HG02938 (cell line): ENCODE measurements around the gene AKAP13.
"Not testable (repeated sequence)": the region's sequence is repeated elsewhere in the genome, so short reads cannot be mapped to it uniquely, and the experiment has no call there.

ENCODE experiments used
- ATAC-seq: cut with Tn5 transposase; IDR thresholded peaks from one replicate; pipeline ENCODE4 v1.9.1; 2021; ENCODE audit warnings: mild to moderate bottlenecking, moderate library complexity; ENCODE audit not compliant: unreplicated experiment

AKAP13 gene

DNA sequence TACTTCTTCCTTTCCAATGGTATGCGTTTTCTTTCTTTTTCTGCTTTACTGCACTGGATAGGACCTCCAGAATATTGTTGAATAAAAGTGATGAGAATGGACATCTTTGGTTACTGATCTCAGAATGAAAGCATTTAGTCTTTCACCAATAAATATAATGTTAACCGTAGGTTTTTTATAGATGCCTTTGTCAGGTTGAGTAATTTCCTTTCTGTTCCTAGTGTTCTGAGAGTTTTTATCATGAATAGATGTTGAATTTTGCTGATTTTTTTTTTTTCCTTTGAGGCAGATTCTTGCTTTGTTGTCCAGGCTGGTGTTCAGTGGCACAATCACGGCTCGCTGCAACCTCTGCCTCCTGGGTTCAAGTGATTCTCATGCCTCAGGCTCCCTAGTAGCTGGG, 255.9 kb downstream of the AKAP13 start:
- ATAC-seq: no peak

DNA sequence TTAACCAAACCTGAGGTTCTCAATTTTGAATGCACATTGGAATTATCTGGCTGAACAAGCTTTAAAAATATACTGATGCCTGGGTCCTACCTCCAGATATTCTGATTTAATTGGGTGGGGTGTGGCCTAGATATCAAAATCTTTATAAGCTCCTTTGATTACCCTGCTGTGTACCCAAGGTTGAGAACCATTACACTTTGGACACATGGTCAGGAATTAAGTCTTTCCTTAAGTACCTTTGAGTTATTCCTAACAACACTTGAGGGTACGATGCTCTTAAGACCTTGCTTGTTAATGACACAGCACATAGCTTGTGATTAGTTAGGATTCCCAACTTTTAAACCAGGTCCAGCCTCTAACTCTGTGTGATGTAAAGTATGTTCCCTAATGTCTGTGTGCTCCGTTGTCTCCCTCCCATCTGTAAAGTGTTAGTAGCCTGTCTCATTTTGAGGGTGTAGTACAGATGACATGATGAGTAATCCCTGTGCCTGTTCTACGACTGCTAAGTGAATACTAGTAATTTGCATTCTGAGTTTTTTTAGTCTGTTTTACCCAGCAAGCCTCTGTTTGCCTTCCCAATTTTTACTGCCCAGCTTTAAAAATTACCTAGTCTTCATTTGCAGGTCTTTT, 259.5 kb downstream of the AKAP13 start:
- ATAC-seq: peak; percentile 61

DNA sequence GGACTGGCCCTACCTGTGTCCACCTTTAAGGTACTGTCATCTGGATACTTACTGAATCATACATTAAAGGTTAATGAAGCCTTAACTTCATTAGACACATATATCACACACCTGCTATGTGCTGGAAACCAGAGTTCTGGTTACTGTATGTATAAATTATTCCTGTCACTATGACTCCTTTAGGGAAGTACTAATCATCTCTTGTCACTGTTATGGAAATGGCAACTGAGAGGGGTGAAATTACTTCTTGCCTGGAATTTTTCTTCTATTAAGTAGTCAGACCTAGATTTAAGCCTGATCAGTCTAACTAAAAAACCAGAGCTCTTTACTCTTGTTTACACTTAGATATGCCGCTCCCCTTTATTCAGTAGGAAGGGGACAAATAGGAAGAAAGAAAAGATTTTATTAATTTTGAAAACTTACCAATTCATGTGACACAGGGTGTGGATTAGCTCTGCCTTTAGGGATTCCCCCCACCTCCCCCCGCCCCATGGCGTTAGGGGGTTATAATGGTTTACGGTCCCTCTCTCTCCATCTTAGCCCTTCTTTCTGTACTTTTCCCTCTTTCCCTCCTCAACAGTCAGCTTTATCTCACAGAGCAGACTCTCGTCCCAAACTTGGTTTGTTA, 261.8 kb downstream of the AKAP13 start:
- ATAC-seq: no peak

DNA sequence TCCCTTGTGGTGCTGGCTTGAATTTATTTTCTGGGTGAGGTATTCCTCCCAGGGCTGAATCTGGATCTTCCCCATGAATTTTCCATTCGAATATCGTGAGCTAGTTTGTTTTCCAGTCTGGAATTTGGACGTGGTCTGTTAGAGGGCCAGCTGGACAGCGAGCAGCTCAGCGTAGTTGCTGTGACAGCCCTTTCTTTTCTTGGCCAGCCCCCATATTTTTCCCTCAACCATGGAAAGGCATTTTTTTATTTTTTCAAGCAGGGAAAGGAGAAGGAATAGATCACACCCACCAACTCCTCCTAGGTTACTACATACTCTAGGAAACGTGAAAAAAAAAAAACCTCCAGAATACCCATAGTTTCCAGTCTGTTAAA, 262.3 kb downstream of the AKAP13 start:
- ATAC-seq: no peak

DNA sequence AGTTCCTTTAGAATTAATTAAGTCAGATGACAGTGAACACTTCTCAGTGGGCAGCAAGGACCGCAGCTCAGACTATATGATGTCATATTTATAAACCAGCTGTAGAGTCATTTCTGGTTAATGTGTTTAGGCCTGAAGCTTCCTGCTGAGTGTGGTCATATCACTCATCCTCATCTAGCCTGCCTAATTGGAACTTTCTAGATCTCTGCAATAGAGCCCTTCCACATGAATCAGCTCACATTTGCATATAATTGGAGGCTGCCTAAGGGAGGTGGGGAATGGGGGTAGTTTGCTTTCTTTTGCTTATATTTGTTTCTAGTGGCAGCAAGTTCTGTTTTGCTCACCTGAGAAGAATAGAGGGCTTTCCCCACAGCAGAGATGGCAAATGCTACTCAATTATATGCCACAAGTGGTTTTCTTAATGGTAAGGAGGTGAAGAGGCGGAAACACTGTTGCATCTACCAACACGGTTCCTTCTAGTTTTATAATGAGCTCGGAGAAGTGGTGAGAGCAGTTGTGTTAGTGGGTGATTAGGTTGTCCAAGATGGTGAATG, 266.2 kb downstream of the AKAP13 start:
- peak; percentile 79 for ATAC-seq

DNA sequence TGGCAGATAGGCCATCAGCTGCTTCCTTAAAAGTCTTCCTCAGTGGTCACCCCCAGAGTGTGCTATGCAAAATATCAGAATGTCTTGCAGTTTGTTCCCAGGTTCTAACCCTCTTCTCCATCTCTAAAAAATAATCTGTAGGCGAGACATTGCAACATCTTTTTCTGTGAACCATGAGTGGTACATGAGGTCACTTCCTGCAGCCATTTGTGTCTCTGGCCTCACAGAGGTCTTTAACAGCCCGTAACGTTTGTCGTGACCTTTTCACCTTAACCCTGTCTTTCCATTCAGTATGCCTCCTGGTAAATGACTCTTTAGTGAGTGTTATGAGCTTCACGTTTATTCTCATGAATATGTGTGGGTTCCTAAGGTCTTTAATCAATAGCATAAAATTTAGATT, 269.0 kb downstream of the AKAP13 start:
- peak; percentile 47 for ATAC-seq

DNA sequence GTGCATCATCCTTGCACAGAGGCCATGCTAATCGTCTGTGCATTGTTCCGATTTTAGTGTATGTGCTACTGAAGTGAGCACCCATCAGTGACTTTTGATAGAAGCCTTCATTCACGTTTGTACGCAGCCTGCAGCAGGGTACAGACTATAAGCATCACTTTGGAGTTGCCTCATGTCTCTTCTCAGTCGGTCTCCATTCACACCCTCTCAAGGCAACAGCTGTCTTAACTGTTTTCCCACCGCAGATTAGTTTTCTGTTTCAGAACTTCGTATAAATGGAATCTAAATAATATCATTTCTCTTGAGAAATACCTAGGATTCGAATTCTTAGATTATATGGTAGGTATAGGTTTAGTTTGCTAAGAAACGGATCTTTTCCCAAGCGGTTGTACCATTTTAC, 271.1 kb downstream of the AKAP13 start:
- no peak for ATAC-seq

DNA sequence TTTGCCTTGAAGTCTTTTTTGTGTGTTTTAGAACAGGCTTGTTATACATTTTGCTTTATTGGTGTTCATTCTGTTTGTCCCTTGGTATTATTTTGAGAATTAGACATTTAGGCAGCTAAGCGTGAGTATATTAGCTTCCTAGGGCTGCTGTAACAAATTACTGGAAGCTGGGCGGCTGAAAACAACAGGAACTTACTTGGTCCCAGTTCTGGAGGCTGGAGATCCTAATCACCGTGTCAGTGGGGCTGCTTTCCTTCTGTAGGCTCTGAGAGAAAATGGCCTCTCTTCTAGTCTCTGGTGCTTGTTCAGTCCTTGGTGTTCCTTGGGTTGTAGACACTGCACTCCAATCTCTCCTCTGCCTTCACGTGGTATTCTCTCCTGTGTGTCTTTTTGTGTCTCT, 272.1 kb downstream of the AKAP13 start:
- no peak for ATAC-seq

DNA sequence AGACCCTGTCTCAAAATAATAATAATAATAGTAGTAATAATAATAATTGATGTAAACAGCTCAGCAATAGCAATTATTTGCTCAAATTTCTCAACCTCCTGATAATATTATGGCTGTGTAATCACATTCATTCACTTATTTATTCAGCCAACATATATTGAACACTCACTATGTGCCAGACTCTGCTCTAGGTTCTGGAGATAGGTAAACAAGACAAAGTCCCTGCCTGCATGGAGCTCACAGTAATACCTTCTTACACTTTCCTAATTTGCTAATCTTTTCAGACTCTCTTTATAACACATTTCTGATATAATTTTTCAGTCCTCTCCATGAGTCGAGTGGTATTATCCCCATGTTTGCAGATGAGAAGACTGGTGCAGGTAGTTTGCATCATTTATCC, 276.7 kb downstream of the AKAP13 start:
- ATAC-seq: no peak

DNA sequence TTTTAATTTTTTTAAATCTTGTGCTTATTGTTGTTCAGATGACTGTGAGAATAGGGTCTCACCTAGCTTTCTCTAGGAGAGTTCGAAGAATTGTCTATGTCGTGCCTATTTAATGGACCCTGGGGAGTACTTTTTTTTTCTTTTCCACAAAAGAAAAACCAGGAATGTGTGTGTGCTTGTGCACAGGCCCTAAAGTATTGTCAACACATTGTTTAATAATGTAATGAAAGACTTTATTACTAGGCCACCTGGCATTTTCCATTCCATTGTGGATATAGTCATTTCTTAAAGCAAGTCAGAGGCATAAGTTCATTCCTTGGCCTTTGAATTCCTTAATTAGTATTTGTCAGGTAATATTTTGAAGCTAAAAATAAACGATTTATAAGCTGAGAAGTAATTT, 278.4 kb downstream of the AKAP13 start:
- ATAC-seq: no peak

DNA sequence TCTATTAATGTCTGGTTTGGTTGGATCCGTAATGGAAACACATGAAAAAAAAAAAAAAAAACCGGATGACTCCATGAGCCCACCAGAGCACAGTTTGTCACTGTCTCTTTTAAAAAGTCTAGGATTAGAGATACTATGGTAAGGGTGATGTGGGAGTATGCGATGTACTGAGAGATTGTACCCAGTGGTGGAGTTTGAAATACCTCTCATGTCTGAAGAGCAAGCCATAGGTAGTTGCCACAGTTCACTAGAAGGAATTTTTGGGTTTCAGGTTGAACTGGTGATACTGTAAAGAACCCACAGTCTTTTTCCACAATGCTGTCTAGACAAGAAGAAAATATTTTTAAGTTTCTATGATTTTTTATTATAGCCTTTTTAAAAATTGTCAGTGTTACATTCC, 281.5 kb downstream of the AKAP13 start:
- no peak for ATAC-seq

DNA sequence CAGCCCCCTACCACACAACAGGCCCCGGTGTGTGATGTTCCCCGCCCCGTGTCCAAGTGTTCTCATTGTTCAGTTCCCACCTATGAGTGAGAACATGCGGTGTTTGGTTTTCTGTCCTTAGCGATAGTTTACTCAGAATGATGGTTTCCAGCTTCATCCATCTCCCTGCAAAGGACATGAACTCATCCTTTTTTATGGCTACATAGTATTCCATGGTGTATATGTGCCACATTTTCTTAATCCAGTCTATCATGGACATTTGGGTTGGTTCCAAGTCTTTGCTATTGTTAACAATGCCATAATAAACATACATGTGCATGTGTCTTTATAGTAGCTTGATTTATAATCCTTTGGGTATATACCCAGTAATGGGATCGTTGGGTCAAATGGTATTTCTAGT, 285.3 kb downstream of the AKAP13 start:
- not testable (repeated sequence) for ATAC-seq

DNA sequence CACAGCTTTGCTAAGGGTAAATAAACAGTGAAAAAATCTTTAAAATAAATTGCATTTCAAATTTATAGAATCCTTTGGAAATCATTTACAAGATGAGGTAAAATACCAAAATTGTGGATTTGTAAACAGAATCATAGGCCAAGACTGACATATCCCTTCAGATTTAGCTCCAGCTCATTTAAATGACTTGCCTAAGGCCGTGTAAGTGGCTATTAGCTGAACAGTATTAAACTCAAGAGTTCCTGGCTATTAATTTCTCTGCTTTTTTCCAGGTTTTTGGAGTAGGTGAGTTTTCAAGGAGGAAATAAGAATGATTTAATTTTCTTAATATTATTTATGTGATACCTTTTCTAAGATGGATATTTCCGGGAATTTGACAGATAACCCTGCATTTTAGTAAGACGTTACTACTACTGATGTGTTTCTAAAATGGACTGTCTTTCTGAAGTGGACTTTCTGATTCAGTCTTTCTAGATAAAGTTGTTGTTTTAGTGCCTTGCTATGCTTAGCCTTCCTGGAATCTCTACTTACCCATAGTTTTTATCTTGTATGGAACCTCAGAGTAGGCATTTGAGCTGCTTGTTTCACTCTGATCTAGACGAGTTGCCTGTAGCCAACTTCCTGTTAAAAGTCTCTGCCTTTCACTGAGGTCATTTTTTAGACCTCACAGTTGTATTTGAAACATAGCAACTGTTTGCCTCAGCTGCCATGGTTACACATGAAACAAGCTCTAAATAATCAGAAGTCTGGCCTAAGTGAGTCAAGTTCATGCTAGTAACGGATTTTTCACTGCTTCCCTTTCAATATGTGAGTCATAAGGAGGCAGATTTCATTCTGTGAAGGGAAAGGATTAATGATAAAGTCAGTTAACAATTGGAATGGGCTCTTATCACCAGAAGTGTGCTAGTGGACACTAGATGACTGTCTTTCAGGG, 287.4 kb downstream of the AKAP13 start:
- ATAC-seq: peak; percentile 97

DNA sequence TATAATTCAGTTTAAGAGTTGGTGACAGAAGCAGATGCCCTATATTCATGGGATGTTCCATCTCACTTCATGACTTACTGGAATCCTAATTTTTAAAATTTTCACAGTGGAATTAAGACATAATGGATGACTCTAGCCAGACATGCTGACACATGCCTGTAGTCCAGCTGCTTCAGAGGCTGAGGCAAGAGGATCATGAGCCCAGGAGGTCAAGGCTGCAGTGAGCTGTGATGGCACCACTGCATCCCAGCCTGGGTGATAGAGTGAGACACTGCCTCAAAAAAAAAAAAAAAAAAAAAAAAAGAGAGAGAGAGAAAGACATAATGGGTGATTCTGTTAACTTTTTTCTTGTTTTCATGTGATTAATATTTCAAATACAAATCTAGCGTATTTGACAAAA, 290.8 kb downstream of the AKAP13 start:
- ATAC-seq: no peak

DNA sequence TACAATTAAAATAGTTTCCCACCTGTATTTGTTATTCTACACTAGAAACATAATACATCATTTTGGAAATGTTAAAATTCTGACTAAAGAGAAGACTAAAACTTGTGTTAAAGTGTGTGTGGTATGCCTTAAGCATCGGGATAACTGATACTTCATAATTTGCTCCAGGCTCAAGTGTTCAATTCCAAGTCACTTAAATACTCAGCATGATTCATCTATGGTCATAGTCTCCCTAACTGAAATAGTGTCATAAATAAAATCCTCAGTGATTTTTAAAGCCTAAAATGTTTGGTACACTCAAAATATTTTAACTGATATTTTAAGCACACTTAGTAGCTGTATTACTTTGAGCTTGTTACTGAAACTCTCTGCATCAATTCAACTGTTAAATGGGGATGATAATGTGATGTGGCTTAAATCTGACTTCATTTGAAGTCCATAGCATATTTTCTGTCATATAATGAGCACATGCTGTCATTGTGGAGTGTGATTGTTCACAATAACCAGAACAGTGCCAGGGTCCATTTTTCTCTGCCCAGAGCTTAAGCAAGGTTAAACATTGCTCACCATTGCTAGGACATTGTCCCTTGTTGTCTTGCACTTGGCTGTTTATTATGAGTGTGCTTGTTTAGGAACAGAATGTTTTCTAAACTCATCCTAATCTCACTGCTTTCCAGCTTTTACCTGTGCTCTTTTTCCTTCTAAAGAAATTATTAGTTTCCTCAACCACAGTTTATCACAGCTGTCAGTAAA, 292.1 kb downstream of the AKAP13 start:
- no peak for ATAC-seq

DNA sequence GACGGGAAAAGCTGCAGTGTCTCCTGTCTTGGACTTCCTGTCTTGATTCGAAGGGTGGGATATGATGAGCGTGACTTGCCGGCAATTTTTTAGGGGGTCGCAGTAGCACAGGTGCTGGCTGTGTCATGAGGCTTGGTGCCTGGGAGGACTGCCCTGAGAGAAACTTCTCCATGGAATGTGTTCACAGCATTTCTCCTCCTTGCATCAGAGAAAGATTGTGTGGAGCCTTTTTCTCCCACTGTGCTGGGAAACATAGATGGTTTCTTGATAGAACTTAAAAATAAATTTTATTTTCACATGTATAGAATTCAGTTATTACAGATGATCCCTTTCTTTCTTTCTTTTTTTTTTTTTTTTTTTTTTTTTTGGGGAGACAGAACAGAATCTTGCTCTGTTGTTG, 292.9 kb downstream of the AKAP13 start:
- no peak for ATAC-seq

DNA sequence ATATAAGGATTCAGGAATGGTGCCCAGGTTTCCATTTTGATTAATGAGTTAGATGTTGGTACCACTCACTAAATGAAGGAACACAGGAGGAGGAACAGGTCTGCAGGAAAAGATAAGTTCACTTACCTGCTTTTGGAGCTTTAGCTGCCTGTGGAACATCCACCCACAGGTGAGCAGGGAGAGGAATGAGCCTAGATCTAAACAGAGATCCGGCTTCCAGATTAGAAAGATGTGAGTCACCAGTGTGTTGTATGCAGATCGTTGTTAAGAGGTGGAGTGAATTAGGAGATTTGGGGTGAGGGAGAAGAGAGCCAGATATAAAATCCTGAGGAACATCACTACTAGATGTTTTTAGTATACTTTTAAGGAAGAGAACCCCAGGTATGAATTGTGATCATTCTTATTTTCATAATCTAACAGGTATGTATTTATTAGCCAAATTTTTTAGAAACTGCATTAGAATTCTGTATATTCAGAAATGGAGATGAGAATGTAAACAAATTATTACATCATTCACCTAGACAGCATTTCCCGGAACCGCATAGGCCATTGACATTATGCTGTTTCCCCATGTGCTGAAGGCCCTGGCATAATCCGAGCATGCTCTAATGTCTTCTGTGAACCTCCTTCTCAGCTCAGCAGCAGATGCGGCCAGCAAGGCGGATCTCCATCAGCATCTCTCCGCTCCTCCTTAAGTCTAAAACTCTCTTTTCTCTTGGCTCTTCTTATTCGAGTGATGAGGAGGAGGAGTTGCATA, 296.1 kb downstream of the AKAP13 start:
- no peak for ATAC-seq

DNA sequence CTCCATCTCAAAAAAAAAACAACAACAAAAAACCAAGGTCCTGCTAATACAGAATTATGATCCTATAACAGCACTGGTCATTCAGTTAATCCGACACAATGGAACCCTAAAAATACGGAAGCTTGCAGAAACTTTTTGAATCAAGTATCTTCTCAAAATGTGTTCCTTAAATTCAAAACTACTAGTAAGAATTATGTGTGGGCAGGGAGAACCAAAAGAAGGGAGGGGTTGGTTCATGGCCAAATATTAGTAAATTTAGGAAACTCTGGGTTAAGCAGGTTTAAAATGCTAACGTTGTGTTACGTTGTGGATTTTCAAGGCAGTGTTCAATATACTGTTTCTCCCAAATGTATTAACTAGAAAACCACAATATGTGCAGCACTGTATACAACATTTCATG, 298.8 kb downstream of the AKAP13 start:
- no peak for ATAC-seq

DNA sequence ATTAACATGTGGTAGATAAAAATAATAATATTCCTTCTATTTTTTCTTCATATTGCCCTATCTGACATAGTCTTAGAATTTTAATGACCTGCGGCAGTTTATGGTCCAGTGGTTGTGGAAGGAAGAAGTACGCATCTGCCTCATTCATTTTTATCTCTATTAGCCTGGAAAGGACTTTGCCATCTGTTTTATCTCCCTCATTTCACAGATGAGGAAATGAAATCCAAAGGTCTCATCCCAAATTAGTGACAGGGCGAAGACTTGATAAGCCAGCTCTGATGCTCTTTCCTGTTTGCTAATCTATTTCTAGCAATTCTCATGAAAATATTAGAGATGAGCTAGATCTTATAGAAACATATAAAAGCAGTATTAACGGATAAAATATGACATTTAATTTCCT, 301.0 kb downstream of the AKAP13 start:
- ATAC-seq: no peak

DNA sequence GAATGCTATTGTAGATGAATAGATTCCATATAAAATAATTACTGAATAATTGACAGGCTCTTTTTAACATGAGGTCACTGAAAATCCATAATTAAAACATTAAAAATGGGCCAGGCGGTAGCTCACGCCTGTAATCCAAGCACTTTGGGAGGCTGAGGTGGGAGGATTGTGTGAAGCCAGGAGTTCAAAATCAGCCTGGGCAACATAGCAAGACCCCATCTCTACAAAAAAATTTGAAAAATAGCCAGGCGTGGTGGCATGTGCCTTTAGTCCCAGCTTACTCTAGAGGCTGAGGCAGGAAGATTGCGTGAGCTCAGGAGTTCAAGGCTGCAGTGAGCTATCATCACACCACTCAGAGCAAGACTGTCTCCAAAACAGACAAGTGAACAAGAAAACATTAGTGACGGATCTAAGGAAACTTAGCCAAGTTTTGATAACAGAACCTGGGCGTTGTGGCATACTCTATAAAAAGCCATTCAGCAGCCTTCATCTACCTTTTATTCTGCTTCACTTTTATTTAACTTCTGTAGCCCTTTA, 303.8 kb downstream of the AKAP13 start:
- ATAC-seq: no peak
